NCI-H446 treated with DMSO at 0.1 percent for 48 hours (cell line): ENCODE measurements around the gene PRPH.
"Not testable (repeated sequence)": the region's sequence is repeated elsewhere in the genome, so short reads cannot be mapped to it uniquely, and the experiment has no call there.

Experiments
- DNase-seq: peaks from one replicate; lab custom pipeline; 2025; lab: John Stamatoyannopoulos, UW

PRPH gene

DNA sequence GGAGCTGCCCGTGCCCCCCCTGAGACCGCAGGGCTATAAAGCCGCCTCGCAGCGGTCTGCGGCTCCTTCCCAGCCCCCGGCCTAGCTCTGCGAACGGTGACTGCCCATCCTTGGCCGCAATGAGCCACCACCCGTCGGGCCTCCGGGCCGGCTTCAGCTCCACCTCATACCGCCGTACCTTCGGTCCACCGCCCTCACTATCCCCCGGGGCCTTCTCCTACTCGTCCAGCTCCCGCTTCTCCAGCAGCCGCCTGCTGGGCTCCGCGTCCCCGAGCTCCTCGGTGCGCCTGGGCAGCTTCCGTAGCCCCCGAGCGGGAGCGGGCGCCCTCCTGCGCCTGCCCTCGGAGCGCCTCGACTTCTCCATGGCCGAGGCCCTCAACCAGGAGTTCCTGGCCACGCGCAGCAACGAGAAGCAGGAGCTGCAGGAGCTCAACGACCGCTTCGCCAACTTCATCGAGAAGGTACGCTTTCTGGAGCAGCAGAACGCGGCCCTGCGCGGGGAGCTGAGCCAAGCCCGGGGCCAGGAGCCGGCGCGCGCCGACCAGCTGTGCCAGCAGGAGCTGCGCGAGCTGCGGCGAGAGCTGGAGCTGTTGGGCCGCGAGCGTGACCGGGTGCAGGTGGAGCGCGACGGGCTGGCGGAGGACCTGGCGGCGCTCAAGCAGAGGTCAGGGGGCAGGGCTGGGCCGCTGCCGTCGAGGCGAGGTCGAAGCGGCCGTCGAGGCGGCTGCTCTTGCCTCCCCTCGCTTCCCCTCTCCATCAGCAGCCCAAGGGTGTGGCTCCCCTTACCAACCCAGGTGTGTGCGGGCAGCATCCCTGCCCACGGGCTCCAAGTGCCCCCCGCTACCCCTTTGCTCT, at the start of gene PRPH:
Gene PRPH (plus strand): TSS at position 66 of the 855 bp plus-strand sequence. CDS start 54 bp downstream, at position 120.
- no peak for DNase-seq

DNA sequence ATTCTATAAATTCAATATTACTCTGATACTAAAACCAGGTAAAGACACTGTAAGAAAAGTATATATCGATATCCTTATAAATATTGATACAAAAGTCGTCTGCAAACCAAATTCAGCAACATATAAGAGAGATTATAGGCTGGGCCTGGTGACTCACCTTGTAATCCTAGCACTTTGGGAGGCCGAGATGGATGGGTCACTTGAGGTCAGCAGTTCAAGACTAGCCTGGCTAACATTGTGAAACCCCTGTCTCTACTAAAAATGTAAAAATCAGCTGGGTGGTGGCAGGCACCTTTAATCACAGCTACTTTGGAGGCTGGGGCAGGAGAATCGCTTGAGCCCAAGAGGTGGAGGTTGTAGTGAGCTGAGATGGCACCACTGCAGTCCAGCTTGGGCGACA, 43.6 kb upstream of the PRPH start:
- DNase-seq, result no peak

DNA sequence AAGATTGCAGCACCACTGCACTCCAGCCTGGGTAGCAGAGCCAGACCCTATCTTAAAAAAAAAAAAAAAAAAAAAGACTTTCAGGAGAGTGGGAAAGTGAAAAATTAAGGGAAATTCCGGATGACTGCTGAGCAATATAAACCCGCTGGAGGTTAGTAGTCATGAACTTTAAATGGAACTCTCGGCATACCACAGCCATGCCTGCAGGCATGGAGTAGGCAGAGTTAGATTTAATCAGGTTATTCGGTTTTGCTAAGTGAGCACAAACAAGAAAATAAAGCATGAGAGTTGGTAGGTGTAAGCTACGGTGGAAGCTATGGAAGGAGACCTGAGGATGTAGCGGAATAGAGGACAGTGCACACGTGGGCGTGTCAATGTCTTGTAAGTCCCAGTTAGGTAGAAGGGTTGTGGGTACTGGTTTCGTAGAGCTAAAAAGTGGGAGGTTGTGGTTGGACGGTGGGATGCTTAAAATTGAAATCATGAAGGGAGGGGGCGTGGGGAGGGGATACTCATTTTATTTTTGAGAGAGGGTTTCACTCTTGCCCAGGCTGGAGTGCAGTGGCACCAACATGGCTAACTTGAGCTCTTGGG, 41.8 kb upstream of the PRPH start:
- DNase-seq, result no peak

DNA sequence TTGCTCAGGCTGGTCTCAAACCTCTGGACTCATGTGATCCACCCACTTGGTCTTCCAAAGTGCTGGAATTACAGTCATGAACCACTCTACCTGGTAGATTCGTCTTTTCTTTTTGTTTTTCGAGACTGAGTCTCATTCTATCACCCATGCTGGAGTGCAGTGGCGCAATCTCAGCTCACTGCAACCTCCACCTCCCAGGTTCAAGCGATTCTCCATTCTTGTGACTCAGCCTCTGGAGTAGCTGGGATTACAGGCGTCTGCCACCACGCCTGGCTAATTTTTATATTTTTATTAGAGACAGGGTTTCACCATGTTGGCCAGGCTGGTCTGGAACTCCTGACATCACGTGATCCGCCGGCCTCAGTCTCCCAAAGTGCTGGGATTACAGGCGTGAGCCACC, 39.5 kb upstream of the PRPH start:
- not testable (repeated sequence) for DNase-seq

DNA sequence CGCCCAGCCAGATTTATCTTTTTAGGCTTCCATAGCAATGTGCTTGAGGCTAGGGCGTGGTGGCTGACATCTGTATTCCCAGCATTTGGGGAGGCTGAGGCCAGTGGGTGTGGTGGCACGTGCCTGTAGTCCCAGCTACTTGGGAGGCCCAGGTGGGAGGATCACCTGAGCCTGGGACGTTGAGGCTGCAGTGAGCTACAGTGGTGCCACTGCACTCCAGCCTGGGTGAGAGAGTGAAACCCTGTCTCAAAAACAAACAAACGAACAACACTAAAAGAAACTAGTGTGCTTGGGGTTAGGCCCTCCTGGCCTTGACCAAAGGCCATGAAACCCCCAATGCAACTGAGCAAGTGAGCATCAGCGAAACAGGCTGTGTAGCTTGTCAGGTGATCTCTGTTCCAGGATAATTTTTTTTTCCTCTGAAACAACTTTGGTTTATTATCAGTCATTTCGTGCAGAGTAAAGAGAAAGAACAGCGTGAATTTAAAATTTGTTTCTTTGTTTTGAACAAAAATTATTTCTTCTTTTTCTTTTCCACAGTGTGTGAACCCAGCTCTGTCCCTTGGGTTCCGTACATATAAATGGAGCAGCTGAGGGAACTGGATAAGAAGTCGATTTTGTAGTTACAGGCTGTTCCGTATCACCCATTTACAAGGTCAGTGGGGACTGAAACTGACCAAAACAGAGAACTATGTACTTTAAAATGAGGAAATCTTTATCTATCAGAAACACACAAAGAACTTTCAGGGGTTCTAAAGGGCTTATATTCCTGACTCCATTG, 38.9 kb upstream of the PRPH start:
- no peak for DNase-seq

DNA sequence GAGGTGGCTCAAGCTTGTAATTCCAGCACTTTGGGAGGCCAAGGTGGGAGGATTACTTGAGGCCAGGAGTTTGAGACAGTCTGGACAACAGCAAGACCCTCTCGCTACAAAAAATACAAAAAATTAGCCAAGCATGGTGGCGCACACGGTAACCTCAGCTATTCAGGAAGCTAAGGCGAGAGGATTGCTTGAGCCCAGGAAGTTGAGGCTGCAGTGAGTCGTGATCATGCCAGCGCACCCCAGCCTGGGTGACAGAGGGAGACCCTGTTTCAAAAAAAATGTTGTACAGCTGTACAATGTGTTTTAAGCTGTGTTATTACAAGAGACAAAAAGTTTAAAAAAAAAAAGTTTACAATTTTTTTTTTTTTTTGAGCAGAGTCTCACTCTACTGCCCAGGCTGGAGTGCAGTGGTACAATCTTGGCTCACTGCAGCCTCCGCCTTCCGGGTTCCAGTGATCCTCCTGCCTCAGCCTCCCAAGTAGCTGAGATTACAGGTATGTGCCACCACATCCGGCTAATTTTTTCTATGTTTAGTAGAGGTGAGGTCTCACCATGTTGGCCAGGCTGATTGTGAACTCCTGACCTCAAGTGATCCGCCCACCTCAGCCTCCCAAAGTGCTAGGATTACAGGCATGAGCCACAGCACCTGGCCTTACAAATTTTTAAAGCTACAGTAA, 37.3 kb upstream of the PRPH start:
- DNase-seq, result not testable (repeated sequence)

DNA sequence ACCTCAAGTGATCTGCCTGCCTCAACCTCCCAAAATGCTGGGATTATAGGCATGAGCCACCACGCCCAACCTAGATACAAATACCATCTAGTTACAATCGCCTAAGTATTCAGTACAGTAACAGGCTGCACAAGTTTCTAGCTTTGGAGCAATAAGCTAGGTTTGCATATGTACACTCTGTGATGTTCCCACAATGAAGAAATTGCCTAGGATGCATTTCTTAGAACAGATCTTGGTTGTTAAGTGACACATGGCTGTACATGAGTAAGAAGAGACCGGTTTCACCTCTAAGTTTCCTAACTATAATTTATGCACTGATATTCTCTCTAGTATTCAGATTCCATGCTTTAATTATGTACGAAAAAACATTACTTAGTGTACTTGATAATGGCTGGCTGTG, 35.5 kb upstream of the PRPH start:
- DNase-seq, result no peak

DNA sequence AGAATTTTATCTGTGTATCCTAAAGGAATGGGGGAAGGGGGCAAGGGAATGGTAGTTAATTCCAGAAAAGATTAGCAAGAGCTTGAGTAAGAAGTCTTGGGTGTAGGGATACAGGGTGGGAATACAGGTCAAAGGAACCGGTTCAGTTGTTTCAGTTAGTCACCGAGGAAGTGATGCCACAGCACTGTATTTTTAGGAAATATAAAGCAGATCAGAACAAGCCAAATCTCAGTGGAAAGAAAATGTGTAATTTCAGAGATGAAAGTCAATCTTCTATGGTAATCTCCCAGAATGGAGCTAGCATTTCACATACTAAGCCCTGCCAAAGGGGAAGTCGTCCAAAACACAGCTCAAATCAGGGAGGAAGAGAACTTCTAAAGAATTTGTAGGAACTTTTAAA, 34.8 kb upstream of the PRPH start:
- no peak for DNase-seq

DNA sequence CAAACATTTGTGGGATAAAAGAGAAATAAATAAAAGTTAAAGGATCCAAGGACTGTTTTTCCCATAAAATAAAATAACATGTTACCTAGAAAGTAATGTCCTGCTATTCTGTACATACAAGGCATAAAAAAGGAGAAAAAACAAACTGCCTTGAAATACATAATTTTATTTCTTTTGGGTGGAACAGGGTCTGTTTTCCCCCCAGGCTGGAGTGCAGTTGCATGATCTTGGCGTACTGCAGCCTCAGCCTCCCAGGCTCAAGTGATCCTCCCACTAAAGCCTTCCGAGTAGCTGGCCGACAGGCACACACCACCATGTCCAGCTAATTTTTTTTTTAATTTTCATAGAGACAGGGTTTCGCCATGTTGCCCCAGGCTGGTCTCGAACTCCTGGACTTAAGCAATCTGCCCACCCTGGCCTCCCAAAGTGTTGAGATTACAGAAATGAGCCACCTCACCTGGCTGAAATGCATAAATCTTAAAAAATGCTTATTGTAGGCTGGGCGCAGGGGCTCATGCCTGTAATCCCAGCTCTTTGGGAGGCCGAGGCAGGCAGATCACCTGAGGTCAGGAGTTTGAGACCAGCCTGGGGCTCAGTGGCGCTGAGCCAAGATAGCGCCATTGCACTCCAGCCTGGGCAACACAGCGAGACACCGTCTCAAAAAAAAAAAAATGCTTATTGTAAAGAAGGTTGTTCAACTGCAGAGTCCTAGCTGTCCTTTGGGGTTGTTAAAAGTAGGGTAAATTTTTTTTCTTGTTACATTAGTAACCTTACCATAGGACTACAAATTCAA, 34.2 kb upstream of the PRPH start:
- no peak for DNase-seq

DNA sequence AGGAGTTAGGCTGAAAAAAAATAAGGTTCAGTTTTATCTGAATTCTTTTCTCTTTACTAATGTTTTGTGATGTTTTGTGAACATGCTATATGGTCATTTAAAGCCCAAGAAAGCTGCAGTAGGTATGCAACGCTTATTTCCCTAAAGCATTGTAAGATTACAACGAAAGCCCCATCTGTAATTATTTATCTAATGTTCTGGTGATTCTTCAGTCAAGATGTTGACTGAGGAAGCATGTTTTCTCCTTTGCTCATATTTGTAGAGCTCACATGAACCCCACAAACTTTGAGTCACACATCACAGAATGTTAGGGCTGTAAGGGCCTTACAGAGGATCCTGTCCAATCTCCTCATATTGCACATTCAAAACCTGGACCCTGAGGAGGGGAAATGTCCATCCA, 33.2 kb upstream of the PRPH start:
- DNase-seq, result no peak

DNA sequence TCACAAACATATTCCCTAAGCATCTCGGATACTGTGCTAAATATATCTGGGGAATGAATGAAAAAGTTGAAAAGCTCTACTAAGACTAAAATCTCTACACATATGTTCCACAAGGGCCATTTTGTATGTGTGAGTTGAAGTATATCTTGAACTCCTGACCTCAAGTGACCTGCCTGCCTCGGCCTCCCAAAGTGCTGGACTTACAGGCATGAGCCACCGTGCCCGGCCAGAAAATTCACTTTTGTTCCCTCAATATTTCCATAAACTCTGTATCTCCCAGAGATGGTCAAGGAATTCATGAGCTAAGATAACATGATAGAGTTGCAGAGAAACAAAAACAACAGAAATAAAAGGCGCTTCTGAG, 31.6 kb upstream of the PRPH start:
- no peak for DNase-seq

DNA sequence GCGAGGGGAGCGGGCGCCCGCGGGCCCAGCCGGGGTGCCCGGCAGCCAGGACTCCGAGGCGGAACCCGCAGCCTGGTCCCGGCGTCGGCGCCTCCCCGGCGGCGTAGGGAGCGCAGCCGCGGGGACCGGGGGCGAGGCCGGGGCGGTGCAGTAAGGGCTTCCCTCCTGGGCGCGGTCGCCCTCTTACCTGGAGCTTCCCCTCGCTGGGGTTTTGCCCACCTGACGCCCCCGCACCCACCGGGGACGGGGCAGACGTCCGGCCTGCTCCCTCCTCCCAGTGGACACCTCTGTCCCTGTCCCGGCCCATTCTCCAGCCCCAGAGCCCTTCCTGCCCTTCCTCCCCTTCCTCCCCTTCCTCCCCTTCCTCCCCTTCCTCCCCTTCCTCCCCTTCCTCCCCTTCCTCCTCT, 30.5 kb upstream of the PRPH start:
- DNase-seq, result no peak

DNA sequence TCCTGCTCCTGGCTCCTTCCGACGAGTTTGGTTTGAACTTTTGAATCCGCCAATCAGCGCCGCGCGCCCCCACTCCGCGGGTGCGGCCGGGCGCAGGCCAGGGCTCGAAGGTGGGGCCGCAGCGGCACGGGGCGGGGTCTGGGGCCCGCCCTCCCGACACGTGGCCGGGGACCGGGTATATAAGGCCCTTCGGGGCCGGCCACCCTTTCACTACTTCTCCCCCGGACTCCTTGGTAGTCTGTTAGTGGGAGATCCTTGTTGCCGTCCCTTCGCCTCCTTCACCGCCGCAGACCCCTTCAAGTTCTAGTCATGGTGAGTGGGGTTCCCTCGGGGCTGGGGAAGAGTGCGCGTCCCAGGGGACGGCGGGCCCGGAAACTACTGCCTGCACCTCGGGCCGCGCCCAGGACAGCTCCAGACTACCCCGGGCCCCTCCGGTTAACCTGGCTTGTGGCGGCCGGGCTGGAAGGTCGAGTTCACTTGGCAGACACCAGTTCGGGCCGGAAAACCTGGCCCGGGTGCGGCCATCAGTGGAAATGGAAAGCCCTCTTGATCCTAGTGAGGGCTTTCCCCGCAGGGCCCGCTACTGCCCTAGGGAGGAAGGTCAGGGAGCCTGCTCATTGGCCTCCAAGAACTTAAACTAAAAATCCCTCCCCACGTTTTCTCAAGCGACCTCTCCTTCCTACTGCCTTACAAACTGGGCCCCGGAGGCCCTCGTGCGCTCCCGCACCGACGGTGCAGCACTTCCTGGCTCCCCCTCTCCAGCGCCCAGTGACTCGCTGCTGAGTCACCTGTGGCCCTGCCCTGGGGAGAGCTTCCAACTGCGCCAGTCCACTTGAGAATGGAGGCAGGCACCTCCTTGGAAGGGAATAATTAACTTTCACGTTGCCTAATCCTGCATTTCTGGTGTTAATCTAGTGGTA, 29.8 kb upstream of the PRPH start, which contains the start of gene TUBA1C:
Gene TUBA1C (plus strand): TSS at position 210 of the 920 bp plus-strand sequence. CDS start 100 bp downstream, at position 310.
- peak; percentile 77 for DNase-seq

DNA sequence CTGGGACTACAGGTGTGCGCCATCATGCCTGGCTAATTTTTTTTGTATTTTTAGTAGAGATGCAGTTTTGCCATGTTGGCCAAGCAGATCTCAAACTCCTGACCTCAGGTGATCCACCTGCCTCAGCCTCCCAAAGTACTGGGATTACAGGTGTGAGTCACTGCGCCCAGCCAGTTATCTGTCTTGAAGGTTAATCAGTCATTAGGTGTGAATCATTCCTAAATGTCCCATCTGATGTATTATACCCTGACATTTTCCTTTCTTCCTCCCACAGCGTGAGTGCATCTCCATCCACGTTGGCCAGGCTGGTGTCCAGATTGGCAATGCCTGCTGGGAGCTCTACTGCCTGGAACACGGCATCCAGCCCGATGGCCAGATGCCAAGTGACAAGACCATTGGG, 25.8 kb upstream of the PRPH start:
- not testable (repeated sequence) for DNase-seq

DNA sequence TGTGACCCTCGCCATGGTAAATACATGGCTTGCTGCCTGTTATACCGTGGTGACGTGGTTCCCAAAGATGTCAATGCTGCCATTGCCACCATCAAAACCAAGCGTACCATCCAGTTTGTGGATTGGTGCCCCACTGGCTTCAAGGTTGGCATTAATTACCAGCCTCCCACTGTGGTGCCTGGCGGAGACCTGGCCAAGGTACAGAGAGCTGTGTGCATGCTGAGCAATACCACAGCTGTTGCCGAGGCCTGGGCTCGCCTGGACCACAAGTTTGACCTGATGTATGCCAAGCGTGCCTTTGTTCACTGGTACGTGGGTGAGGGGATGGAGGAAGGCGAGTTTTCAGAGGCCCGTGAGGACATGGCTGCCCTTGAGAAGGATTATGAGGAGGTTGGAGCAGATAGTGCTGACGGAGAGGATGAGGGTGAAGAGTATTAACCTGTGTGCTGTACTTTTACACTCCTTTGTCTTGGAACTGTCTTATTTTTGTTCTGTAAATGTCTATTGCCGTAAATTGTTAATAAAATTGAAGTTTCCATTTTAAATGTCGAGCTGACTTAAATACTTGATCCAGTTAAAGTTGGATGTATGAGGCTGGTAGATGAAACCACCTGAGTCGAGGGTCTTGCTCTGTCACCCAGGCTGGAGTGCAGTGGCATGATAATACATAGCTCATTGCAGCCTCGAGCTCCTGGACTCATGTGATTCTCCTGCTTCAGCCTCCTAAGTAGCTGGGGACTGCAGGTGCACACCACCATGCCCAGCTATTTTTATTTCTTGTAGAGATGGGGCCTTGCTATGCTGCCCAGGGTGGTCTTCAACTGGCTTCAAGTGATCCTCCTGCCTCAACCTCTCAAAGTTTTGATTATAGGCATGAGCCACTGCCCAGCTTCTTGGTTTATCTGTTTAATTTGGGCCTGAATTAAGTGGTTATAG, 21.9 kb upstream of the PRPH start:
- DNase-seq, result no peak

DNA sequence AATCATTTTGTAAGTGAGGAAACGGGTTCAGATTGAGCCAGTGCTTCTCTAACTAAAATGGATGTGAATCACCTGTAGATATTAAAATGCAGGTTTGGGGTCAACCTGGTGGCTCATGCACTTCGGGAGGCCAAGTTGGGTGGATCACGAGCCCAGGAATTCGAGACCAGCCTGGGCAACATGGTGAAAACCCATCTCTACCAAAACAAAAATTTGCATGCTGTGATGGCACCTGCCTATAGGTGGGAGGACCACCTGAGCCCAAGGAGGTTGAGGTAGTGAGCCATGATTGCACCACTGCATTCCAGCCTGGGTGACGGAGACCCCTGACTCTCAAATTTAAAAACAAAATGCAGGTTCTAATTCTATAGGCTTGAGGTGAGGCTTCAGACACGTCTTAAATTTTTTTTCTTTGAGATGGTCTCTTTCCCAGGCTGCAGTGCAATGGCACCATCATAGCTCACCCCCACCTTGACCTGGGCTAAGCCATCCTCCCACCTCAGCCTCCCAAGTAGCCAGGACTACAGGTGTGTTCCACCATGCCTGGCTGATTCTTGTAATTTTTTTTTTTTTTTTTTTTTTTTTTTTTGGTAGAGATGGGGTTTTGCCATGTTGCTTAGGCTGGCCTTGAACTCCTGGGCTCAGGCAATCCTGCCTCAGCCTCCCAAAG, 21.1 kb upstream of the PRPH start:
- no peak for DNase-seq

DNA sequence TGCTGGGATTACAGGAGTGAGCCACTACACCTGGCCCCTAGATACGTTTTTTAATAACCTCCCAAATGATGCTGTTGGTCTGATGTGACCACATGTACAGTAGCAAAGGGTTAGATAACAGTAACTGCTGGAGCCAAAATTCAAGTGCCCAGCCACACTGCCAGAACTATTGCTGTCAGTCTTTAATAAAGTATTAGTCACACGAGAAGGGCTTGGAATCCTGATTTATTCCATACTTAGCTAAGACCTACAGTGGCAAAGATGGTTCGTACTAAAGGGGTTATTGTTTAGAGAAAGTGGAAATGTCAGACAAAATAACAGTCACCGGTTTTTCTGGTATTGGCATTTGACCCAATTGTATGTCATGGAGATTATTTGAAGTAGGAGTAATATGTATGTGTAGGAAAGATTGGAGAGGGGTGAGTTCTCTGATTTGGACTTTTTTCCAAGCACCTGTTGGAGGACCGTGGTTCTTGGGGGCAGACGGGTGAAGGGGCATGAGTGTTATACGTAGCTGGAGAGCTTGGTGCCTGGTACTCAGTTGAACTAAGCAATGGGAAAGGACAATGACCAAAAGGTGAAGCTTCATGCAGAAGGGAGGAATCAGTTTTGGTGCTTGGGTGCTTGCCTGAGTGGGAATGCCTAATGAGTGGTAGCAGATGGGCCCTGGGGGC, 20.4 kb upstream of the PRPH start:
- no peak for DNase-seq
